ENCODE measurements around the gene ZSWIM2.

DNA sequence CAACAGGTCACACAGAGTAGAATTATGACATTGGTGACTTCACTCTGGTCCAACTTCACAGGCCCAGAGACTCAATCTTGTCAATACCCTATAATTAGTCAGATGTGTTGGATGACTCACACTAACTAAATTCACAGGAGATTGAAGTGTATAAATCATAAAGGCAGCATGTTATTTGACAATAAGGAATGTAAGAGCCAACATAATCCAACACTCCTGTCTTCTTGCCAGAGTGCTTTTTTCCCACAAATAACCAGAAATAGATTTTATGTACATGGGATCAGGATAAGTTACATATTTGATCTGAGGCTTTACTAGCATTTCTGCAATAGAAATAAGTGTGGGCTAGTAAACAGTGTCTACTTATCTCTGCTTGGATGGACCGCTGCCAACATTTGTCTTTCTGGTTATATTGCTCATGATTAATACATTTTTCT lies 42.2 kb upstream of the ZSWIM2 start:
- no peak for TF ChIP-seq CTCF (IDR thresholded peaks at IDR 0.05)
- TF ChIP-seq POLR2A (IDR thresholded peaks at IDR 0.05), result no peak
- TF ChIP-seq EP300 (IDR thresholded peaks at IDR 0.05), result no peak
- no peak for TF ChIP-seq POLR2AphosphoS5 (IDR thresholded peaks at IDR 0.05)
